Endothelial cell of umbilical vein (primary cell): Measurements from ENCODE around the gene DNAH9. TPM values are rescaled to one million over a fixed set of nuclear protein-coding genes. Genes with fewer than 3 reads are reported as not detected.

Experiments
- BruUV-seq: library from RNA; stranded (reverse); fragments of 400-500 nt; replicated peaks from 2 replicates; lab custom pipeline; 2021; lab: Mats Ljungman, UMichigan
- CTCF ChIA-PET: fragments of 300-600, 350-600 bp; sonication (Branson Sonifier 250); formaldehyde crosslinking; loops from one replicate; lab custom pipeline; 2021; ENCODE audit warnings: antibody characterized with exemption, inconsistent platforms; lab: Charles Lee
- POLR2A ChIA-PET: fragments of 300-600, 350-600 bp; sonication (Branson Sonifier 250); formaldehyde crosslinking; loops from one replicate; lab custom pipeline; 2021; ENCODE audit warnings: antibody characterized with exemption, inconsistent platforms; lab: Charles Lee
- DNase-seq: peaks from one replicate; pipeline ENCODE4 v3.0.0-alpha.2; 2011; ENCODE audit warnings: low read depth, low spot score
- FAIRE-seq: peaks from 2 replicates; lab custom pipeline; 2011; peaks lifted over from hg19 to GRCh38; lab: Jason Lieb, UNC
- H2AFZ ChIP-seq: 2 replicates; pipeline ENCODE4 v1.6.0; 2012; ENCODE audit warnings: low read depth, low read length, control low read depth, inconsistent platforms
- H3K27ac ChIP-seq: 2 replicates; pipeline ENCODE4 v1.5.1; 2011; ENCODE audit warnings: low read depth, mild to moderate bottlenecking, control low read depth, low read length, moderate library complexity; ENCODE audit not compliant: insufficient read depth
- H3K27me3 ChIP-seq, 2 experiments: 2 replicates each; pipeline versions ENCODE4 v1.6.0 to v1.6.1; 2011; ENCODE audit warnings: low read length in 2 of 2, mixed read lengths in 1 of 2; ENCODE audit not compliant: control insufficient read depth in 2 of 2, insufficient read depth in 2 of 2
- H3K36me3 ChIP-seq, 2 experiments: 2 replicates in 1 of 2; 3 replicates in 1 of 2; pipeline ENCODE4 v1.5.1; 2011; ENCODE audit warnings: low read length in 2 of 2, mild to moderate bottlenecking in 1 of 2, moderate library complexity in 1 of 2; ENCODE audit not compliant: control insufficient read depth in 2 of 2, insufficient read depth in 2 of 2; ENCODE audit errors: extremely low read depth in 1 of 2
- H3K4me1 ChIP-seq: 3 replicates; pipeline ENCODE4 v1.5.1; 2011; ENCODE audit warnings: mild to moderate bottlenecking, low read length; ENCODE audit not compliant: control insufficient read depth, insufficient read depth; ENCODE audit errors: extremely low read depth
- H3K4me2 ChIP-seq: 2 replicates; pipeline ENCODE4 v1.6.1; 2011; ENCODE audit warnings: low read length, control low read depth, mixed read lengths; ENCODE audit not compliant: insufficient read depth
- H3K4me3 ChIP-seq, 3 experiments: fragments of 200-600 bp in 1 of 3; sonication (generic), shearing (Covaris generic) in 1 of 3; replicated peaks in 1 of 3; 2 replicates each; pipeline ENCODE4 v1.5.1; 2011 to 2016; ENCODE audit warnings: control low read depth in 3 of 3, low read length in 3 of 3, mild to moderate bottlenecking in 2 of 3, inconsistent platforms in 1 of 3, low read depth in 1 of 3, moderate library complexity in 1 of 3; ENCODE audit not compliant: insufficient read depth in 1 of 3
- H3K79me2 ChIP-seq: 2 replicates; pipeline ENCODE4 v1.6.0; 2012; ENCODE audit warnings: low read length, inconsistent platforms; ENCODE audit not compliant: control insufficient read depth, insufficient read depth
- H3K9ac ChIP-seq: replicated peaks from 2 replicates; pipeline ENCODE3; 2011; ENCODE audit warnings: low read length, control low read depth; ENCODE audit not compliant: insufficient read depth; ENCODE audit errors: extremely low read depth
- H3K9me1 ChIP-seq: replicated peaks from 3 replicates; pipeline ENCODE4 v1.6.0; 2011; ENCODE audit warnings: mild to moderate bottlenecking, low read length; ENCODE audit not compliant: control insufficient read depth, insufficient read depth; ENCODE audit errors: extremely low read depth
- H3K9me3 ChIP-seq: replicated peaks from 2 replicates; pipeline ENCODE4 v1.5.1; 2012; ENCODE audit warnings: low read length, inconsistent platforms; ENCODE audit not compliant: control insufficient read depth, insufficient read depth
- H4K20me1 ChIP-seq: replicated peaks from 2 replicates; pipeline ENCODE3; 2011; ENCODE audit warnings: mild to moderate bottlenecking, low read length; ENCODE audit not compliant: control insufficient read depth, insufficient read depth; ENCODE audit errors: extremely low read depth
- EZH2 ChIP-seq: IDR thresholded peaks from 2 replicates; pipeline ENCODE4 v1.6.1; 2012; ENCODE audit warnings: borderline replicate concordance, low read depth, mild to moderate bottlenecking, moderate library complexity, low read length, inconsistent platforms; ENCODE audit not compliant: severe bottlenecking
- FOS ChIP-seq: IDR thresholded peaks from 2 replicates; pipeline ENCODE4 v1.6.1; 2011; ENCODE audit warnings: mild to moderate bottlenecking, low read length, moderate library complexity, borderline replicate concordance; ENCODE audit not compliant: insufficient read depth
- GATA2 ChIP-seq: IDR thresholded peaks from 2 replicates; pipeline ENCODE4 v1.7.0; 2011; ENCODE audit warnings: low read depth, mild to moderate bottlenecking, moderate library complexity, mixed read lengths, low read length; ENCODE audit not compliant: insufficient read length, insufficient read depth
- JUN ChIP-seq: IDR thresholded peaks from 2 replicates; pipeline ENCODE4 v1.6.1; 2011; ENCODE audit warnings: borderline replicate concordance, low read depth; ENCODE audit not compliant: insufficient read length, insufficient read depth
- MYC ChIP-seq: IDR thresholded peaks from one replicate; pipeline ENCODE4 v1.6.1; 2011; ENCODE audit warnings: mild to moderate bottlenecking, low read depth, low read length
- POLR2A ChIP-seq: IDR thresholded peaks from 2 replicates; pipeline ENCODE4 v1.6.1; 2012; ENCODE audit warnings: low read depth, mild to moderate bottlenecking, control low read depth, low read length
- POLR2AphosphoS5 ChIP-seq: IDR thresholded peaks from 2 replicates; pipeline ENCODE4 v1.6.1; 2012; ENCODE audit warnings: low read depth, mild to moderate bottlenecking, control low read depth, low read length, moderate library complexity; ENCODE audit not compliant: insufficient read depth
- dilution Hi-C: fragments of 300-500 bp; cut with MboI; formaldehyde crosslinking; loops from one replicate; pipeline ENCODE4 v1.15.0; 2019; ENCODE audit warnings: low sequenced_read_pairs; ENCODE audit not compliant: extremely low pct_ligation_motif_present
- intact Hi-C: fragments of 100-400 bp; cut with micrococcal nuclease; formaldehyde crosslinking; loops from one replicate; pipeline ENCODE4 v1.10.0; 2022
- polyA plus RNA-seq, 4 experiments: library from polyadenylated mRNA; depleted of rRNA in 3 of 4; stranded (reverse) in 3 of 4; unstranded in 1 of 4; fragments of >200 nt; gene quantifications; 2 replicates each; pipeline versions ENCODE4 v1.2.1 to v1.2.3, GENCODE V29; 2011 to 2012; ENCODE audit warnings: missing spikeins in 1 of 4
- total RNA-seq: library from RNA; stranded (reverse); gene quantifications from 2 replicates; pipeline ENCODE4 v1.2.3, GENCODE V29; 2021
- TF ChIP-seq, protein P1 (sequence below): IDR thresholded peaks from 2 replicates; pipeline ENCODE4 v1.6.1; 2011; ENCODE audit not compliant: insufficient read depth, insufficient read length
- TF ChIP-seq, protein P2 (sequence below), 2 donors: IDR thresholded peaks; 1 replicate in 1 of 2; 2 replicates in 1 of 2; pipeline ENCODE4 v1.5.1; 2011; ENCODE audit warnings: low read length in 2 of 2, mild to moderate bottlenecking in 2 of 2, moderate library complexity in 2 of 2, control low read depth in 1 of 2, inconsistent platforms in 1 of 2, low read depth in 1 of 2; ENCODE audit not compliant: insufficient read depth in 1 of 2; ENCODE audit errors: extremely low read depth in 1 of 2

DNAH9 gene
- total and polyA plus RNA-seq, 2 donors (not counting 3 experiments of a cell fraction or from before 2014, with no cell fraction given) = not detected

DNA sequence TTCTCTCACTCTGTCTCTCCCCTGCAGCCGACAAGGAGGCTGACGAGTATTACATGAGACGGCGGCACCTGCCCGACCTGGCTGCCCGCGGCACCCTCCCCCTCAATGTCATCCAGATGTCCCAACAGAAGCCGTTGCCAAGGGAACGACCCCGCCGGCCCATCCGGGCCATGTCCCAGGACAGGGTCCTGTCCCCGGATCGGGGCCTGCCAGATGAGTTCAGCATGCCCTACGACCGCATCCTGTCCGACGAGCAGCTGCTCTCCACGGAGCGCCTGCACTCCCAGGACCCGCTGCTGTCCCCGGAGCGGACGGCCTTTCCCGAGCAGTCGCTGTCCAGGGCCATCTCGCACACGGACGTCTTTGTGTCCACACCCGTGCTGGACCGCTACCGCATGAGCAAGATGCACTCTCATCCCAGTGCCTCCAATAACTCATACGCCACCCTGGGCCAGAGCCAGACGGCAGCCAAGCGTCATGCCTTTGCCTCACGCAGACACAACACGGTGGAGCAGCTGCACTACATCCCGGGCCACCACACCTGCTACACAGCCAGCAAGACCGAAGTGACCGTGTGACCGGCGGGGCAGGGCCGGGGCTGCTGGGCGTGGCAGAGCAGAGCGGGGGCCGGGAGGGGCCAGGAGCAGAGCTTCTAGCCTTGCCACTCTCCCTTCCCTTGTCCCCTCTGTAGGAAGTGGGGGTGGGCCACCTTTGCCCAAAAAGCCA, 40.4 kb upstream of the DNAH9 start:
- TF ChIP-seq, protein P1, sequence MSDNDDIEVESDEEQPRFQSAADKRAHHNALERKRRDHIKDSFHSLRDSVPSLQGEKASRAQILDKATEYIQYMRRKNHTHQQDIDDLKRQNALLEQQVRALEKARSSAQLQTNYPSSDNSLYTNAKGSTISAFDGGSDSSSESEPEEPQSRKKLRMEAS = no peak
- TF ChIP-seq MYC (no peak), JUN (no peak), POLR2A (no peak), GATA2 (no peak), EZH2 (no peak), FOS (no peak), POLR2AphosphoS5 (no peak)
- TF ChIP-seq, protein P2, sequence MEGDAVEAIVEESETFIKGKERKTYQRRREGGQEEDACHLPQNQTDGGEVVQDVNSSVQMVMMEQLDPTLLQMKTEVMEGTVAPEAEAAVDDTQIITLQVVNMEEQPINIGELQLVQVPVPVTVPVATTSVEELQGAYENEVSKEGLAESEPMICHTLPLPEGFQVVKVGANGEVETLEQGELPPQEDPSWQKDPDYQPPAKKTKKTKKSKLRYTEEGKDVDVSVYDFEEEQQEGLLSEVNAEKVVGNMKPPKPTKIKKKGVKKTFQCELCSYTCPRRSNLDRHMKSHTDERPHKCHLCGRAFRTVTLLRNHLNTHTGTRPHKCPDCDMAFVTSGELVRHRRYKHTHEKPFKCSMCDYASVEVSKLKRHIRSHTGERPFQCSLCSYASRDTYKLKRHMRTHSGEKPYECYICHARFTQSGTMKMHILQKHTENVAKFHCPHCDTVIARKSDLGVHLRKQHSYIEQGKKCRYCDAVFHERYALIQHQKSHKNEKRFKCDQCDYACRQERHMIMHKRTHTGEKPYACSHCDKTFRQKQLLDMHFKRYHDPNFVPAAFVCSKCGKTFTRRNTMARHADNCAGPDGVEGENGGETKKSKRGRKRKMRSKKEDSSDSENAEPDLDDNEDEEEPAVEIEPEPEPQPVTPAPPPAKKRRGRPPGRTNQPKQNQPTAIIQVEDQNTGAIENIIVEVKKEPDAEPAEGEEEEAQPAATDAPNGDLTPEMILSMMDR (IDR thresholded peaks at IDR 0.05; ENCODE audit: extremely low read depth in 1 of 2, insufficient read depth in 1 of 2, low read depth in 1 of 2, low read length in 2 of 2) = no peak
- peaks cover 9% of the 10 kb centered on the region for H3K9me3 ChIP-seq
- FAIRE-seq (no peak), DNase-seq (no peak)
- H3K4me3 ChIP-seq = no peak overlapping the region
- no peak overlapping the region for H3K9ac ChIP-seq
- no peak overlapping the region for H3K4me2 ChIP-seq
- H4K20me1 ChIP-seq = no peaks in the 10 kb centered on the region
- ChIA-PET POLR2A (no interaction called here), CTCF (no interaction called here)
- H3K79me2 ChIP-seq = no peaks in the 10 kb centered on the region
- H2AFZ ChIP-seq = no peak overlapping the region
- intact Hi-C loops (no loop called here), dilution Hi-C loops (no loop called here)
- H3K36me3 ChIP-seq = no peaks in the 10 kb centered on the region
- no peaks in the 10 kb centered on the region for H3K9me1 ChIP-seq
- H3K27me3 ChIP-seq = no peaks in the 10 kb centered on the region
- no peak overlapping the region for H3K27ac ChIP-seq
- no peaks in the 10 kb centered on the region for H3K4me1 ChIP-seq
- BruUV-seq = no TSS peak
